IMR-90 (cell line): ENCODE measurements around the gene CCDC87. TPM values are rescaled to one million over a fixed set of nuclear protein-coding genes. Genes with fewer than 3 reads are reported as not detected.

ENCODE experiments used
- ATAC-seq: fragments of 200-7000 bp; cut with Tn5 transposase; 2 replicates; pipeline ENCODE4 v1.9.1; 2020; ENCODE audit warnings: low read depth, mild to moderate bottlenecking, moderate library complexity
- BruUV-seq: library from RNA; stranded (reverse); fragments of 400-500 nt; replicated peaks from 2 replicates; lab custom pipeline; 2021; lab: Mats Ljungman, UMichigan
- CTCF ChIA-PET: fragments of 300-600 bp; formaldehyde crosslinking; extraction: SDS; loops from one replicate; lab custom pipeline; 2021; ENCODE audit warnings: antibody characterized with exemption; lab: Yijun Ruan, JAX
- POLR2A ChIA-PET: fragments of 300-600 bp; sonication (Branson Sonifier 250); formaldehyde crosslinking; loops from one replicate; lab custom pipeline; 2022; ENCODE audit warnings: antibody characterized with exemption; ENCODE audit not compliant: unreplicated experiment; lab: Charles Lee
- DNase-seq: peaks from one replicate; pipeline ENCODE4 v3.0.0; 2013
- H2AFZ ChIP-seq: replicated peaks from 2 replicates; pipeline ENCODE3; 2013; ENCODE audit warnings: low read length, mild to moderate bottlenecking; ENCODE audit not compliant: poor library complexity
- H2AK5ac ChIP-seq: 2 replicates; pipeline ENCODE4 v1.6.1; 2013; ENCODE audit warnings: low read depth, low read length, inconsistent platforms
- H2AK9ac ChIP-seq: replicated peaks from 2 replicates; pipeline ENCODE3; 2013; ENCODE audit warnings: mild to moderate bottlenecking, low read depth, low read length, moderate library complexity; ENCODE audit not compliant: poor library complexity
- H2BK120ac ChIP-seq: 2 replicates; pipeline ENCODE4 v1.6.1; 2013; ENCODE audit warnings: low read depth, low read length, inconsistent platforms
- H2BK15ac ChIP-seq: 3 replicates; pipeline ENCODE4 v1.6.1; 2013; ENCODE audit warnings: low read depth, low read length, inconsistent platforms
- H2BK20ac ChIP-seq: 2 replicates; pipeline ENCODE4 v1.6.1; 2013; ENCODE audit warnings: low read depth, mild to moderate bottlenecking, inconsistent platforms, low read length, moderate library complexity
- H2BK5ac ChIP-seq: 2 replicates; pipeline ENCODE4 v1.6.1; 2013; ENCODE audit warnings: mild to moderate bottlenecking, low read depth, low read length, inconsistent platforms; ENCODE audit not compliant: poor library complexity, severe bottlenecking
- H3K14ac ChIP-seq: replicated peaks from 2 replicates; pipeline ENCODE4 v1.6.1; 2013; ENCODE audit warnings: low read depth, low read length, inconsistent platforms
- H3K18ac ChIP-seq: 2 replicates; pipeline ENCODE4 v1.6.1; 2013; ENCODE audit warnings: low read depth, low read length, control low read depth
- H3K23ac ChIP-seq: 2 replicates; pipeline ENCODE4 v1.6.1; 2013; ENCODE audit warnings: low read depth, low read length, inconsistent platforms
- H3K27ac ChIP-seq: 2 replicates; pipeline ENCODE4 v1.5.1; 2013; ENCODE audit warnings: mild to moderate bottlenecking, control low read depth, low read length; ENCODE audit not compliant: insufficient read depth
- H3K27me3 ChIP-seq: 2 replicates; pipeline ENCODE4 v1.6.1; 2013; ENCODE audit warnings: low read length; ENCODE audit not compliant: control insufficient read depth, insufficient read depth
- H3K36me3 ChIP-seq: 2 replicates; pipeline ENCODE4 v1.6.1; 2013; ENCODE audit warnings: low read length, mixed read lengths; ENCODE audit not compliant: control insufficient read depth, insufficient read depth
- H3K4ac ChIP-seq: 2 replicates; pipeline ENCODE4 v1.6.1; 2013; ENCODE audit warnings: low read depth, low read length, inconsistent platforms
- H3K4me1 ChIP-seq: 2 replicates; pipeline ENCODE4 v1.6.1; 2013; ENCODE audit warnings: low read length, mixed read lengths; ENCODE audit not compliant: control insufficient read depth, insufficient read depth
- H3K4me2 ChIP-seq: 2 replicates; pipeline ENCODE4 v1.6.1; 2013; ENCODE audit warnings: low read depth, mild to moderate bottlenecking, control low read depth, low read length, moderate library complexity
- H3K4me3 ChIP-seq: 2 replicates; pipeline ENCODE4 v1.5.1; 2013; ENCODE audit warnings: low read depth, mild to moderate bottlenecking, control low read depth, low read length, moderate library complexity; ENCODE audit not compliant: insufficient read depth
- H3K56ac ChIP-seq: 2 replicates; pipeline ENCODE4 v1.6.1; 2013; ENCODE audit warnings: low read length, inconsistent platforms; ENCODE audit not compliant: insufficient read depth; ENCODE audit errors: extremely low read depth
- H3K79me1 ChIP-seq, 2 experiments: 2 replicates each; pipeline ENCODE4 v1.6.1; 2013; ENCODE audit warnings: low read length in 2 of 2, inconsistent platforms in 1 of 2, low read depth in 1 of 2
- H3K9ac ChIP-seq: 2 replicates; pipeline ENCODE4 v1.6.1; 2013; ENCODE audit warnings: low read depth, low read length, control low read depth
- H3K9me1 ChIP-seq: 2 replicates; pipeline ENCODE4 v1.6.1; 2013; ENCODE audit warnings: low read length, inconsistent platforms; ENCODE audit not compliant: insufficient read depth
- H3K9me3 ChIP-seq: 2 replicates; pipeline ENCODE4 v1.6.1; 2013; ENCODE audit warnings: low read length; ENCODE audit not compliant: control insufficient read depth, insufficient read depth
- H4K20me1 ChIP-seq: 2 replicates; pipeline ENCODE4 v1.6.1; 2013; ENCODE audit warnings: low read length, inconsistent platforms; ENCODE audit not compliant: insufficient read depth
- H4K5ac ChIP-seq: 2 replicates; pipeline ENCODE4 v1.6.1; 2013; ENCODE audit warnings: mild to moderate bottlenecking, low read depth, low read length, control low read depth
- H4K8ac ChIP-seq, 2 experiments: 2 replicates each; pipeline ENCODE4 v1.6.1; 2013; ENCODE audit warnings: low read depth in 2 of 2, low read length in 2 of 2, control low read depth in 1 of 2, inconsistent platforms in 1 of 2
- H4K91ac ChIP-seq: 2 replicates; pipeline ENCODE4 v1.6.1; 2013; ENCODE audit warnings: low read depth, low read length, inconsistent platforms; ENCODE audit not compliant: insufficient read depth
- CEBPB ChIP-seq: IDR thresholded peaks from 2 replicates; pipeline ENCODE4 v1.6.1; 2012; ENCODE audit warnings: low read depth, low read length, improper control_type of control experiment
- CHD1 ChIP-seq: IDR thresholded peaks from 2 replicates; pipeline ENCODE4 v1.6.1; 2012; ENCODE audit warnings: low read depth, low read length, improper control_type of control experiment
- FOS ChIP-seq: fragments of 150-350 bp; IDR thresholded peaks from 2 replicates; pipeline ENCODE4 v1.6.1; 2016; ENCODE audit warnings: low read depth, low read length
- MAFK ChIP-seq: IDR thresholded peaks from 2 replicates; pipeline ENCODE4 v1.6.1; 2012; ENCODE audit warnings: low read depth, low read length, improper control_type of control experiment
- MAZ ChIP-seq: IDR thresholded peaks from 2 replicates; pipeline ENCODE4 v1.6.1; 2012; ENCODE audit warnings: low read depth, mild to moderate bottlenecking, low read length, improper control_type of control experiment, moderate library complexity, borderline replicate concordance
- MXI1 ChIP-seq: IDR thresholded peaks from 2 replicates; pipeline ENCODE4 v1.6.1; 2012; ENCODE audit warnings: low read depth, mild to moderate bottlenecking, low read length, moderate library complexity, borderline replicate concordance
- NFE2L2 ChIP-seq: fragments of 150-350 bp; IDR thresholded peaks from 2 replicates; pipeline ENCODE4 v1.6.1; 2016; ENCODE audit warnings: low read depth, mild to moderate bottlenecking, low read length
- POLR2A ChIP-seq: IDR thresholded peaks from 2 replicates; pipeline ENCODE4 v1.6.1; 2012; ENCODE audit warnings: mild to moderate bottlenecking, low read depth, low read length
- RAD21 ChIP-seq: IDR thresholded peaks from 2 replicates; pipeline ENCODE4 v1.6.1; 2012; ENCODE audit warnings: low read length, improper control_type of control experiment
- RFX5 ChIP-seq: IDR thresholded peaks from 2 replicates; pipeline ENCODE4 v1.8.0; 2012; ENCODE audit warnings: low read depth, mild to moderate bottlenecking, low read length, moderate library complexity
- SMC3 ChIP-seq: fragments of 150-350 bp; IDR thresholded peaks from 2 replicates; pipeline ENCODE4 v1.6.1; 2016; ENCODE audit warnings: low read depth, mild to moderate bottlenecking, antibody characterized with exemption, low read length, moderate library complexity
- WGBS, 2 experiments: methylation state at CpG; one replicate each; pipeline versions ENCODE4 v1.1.5 to v1.1.7; 2013; ENCODE audit warnings: missing lambda C conversion rate in 2 of 2; ENCODE audit not compliant: insufficient read length in 1 of 2; ENCODE audit errors: extremely low coverage in 2 of 2; 5-methylcytosine and 5-hydroxymethylcytosine counted together
- dilution Hi-C: fragments of 300-500 bp; cut with HindIII; formaldehyde crosslinking; loops from one replicate; pipeline ENCODE4 v1.14.3; 2018; ENCODE audit warnings: low sequenced_read_pairs; ENCODE audit not compliant: unreplicated experiment
- in situ Hi-C: fragments of 300-500 bp; cut with MboI; formaldehyde crosslinking; loops from 3 replicates; pipeline ENCODE4 v1.14.3; 2019; ENCODE audit warnings: low sequenced_read_pairs, inconsistent platforms, mixed read lengths
- intact Hi-C: fragments of 100-400 bp; cut with micrococcal nuclease; formaldehyde crosslinking; loops from 2 replicates; pipeline ENCODE4 v1.10.0; 2022
- polyA plus RNA-seq, 3 experiments: library from polyadenylated mRNA; depleted of rRNA; stranded (reverse); fragments of >200 nt; gene quantifications; 2 replicates each; pipeline ENCODE4 v1.2.3, GENCODE V29; 2012; ENCODE audit warnings: low replicate concordance in 1 of 3
- total RNA-seq: library from RNA; depleted of rRNA; stranded (reverse); fragments of >200 nt; gene quantifications from 2 replicates; pipeline ENCODE4 v1.2.3, GENCODE V29; 2012
- TF ChIP-seq, protein P1 (sequence below): fragments of 150-350 bp; IDR thresholded peaks from 2 replicates; pipeline ENCODE4 v1.6.1; 2017; ENCODE audit warnings: mild to moderate bottlenecking, antibody characterized with exemption, low read length, low read depth
- TF ChIP-seq, protein P2 (sequence below): conservative IDR thresholded peaks from 2 replicates; pipeline ENCODE4 v1.5.1; 2012; ENCODE audit warnings: mild to moderate bottlenecking, low read depth, low read length, improper control_type of control experiment

CCDC87 gene
- total and polyA plus RNA-seq, 2 of the 4 experiments (the other 2 are of a cell fraction): 0.18 to 0.19 TPM

DNA sequence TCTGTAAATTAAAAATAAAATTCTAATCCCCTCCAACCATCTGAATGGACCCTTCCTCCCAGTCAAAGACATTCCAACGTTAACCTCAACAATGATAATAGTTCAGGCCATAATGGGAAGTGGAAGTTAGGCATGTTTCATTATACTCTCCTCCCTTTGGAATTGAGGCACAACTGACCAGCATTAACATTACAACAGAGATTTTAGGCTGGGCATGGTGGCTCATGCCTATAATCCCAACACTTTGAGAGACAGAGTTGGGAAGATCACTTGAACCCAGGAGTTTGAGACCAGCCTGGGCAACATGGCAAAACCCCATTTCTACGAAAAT lies 22.0 kb downstream of the CCDC87 start (continued):
- TF ChIP-seq, protein P1, sequence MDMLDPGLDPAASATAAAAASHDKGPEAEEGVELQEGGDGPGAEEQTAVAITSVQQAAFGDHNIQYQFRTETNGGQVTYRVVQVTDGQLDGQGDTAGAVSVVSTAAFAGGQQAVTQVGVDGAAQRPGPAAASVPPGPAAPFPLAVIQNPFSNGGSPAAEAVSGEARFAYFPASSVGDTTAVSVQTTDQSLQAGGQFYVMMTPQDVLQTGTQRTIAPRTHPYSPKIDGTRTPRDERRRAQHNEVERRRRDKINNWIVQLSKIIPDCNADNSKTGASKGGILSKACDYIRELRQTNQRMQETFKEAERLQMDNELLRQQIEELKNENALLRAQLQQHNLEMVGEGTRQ: no peak
- no peak for TF ChIP-seq POLR2A
- no peak for TF ChIP-seq FOS

DNA sequence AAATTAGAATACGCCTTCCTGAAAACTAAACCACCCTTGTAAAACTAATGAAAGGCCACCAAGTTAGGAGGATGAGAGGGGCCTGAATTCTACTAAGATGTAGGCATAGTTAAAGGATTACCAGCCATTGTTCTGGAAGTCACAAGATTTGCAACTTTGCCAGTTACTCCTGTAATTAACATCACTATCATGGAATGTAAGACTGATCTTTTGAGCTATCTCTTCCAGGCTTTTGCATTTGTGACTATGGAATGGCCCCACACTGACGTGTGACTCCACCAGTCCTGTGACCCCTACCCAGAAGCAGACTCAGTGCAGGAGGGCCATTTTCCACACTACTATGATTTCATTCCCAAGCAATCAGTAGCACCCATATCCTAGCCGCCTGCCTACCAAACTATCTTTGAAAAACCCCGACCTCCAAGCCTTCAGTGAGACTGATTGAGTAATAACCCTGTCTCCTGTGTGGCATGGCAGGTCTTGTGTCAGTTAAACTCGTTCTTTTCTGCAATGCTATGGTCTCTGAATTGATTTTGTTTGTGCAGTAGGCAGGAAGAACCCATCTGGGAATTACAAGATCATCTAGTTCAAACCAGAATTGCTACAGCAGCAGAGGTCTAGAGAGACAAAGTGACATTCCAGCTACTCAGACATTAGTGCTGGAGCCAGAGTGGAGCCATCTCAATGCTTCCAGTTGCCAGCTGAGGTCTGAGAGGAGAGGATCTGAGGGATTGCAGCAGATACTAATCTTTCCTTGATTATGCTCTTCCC lies 22.6 kb downstream of the CCDC87 start:
- peaks cover 3% of the 10 kb centered on the region; the same call in 1 of the 2 replicates for H3K36me3 ChIP-seq
- no peaks in the 10 kb centered on the region for H4K20me1 ChIP-seq
- no peak overlapping the region for H4K8ac ChIP-seq
- H3K56ac ChIP-seq: no peak overlapping the region
- H2BK15ac ChIP-seq: no peak overlapping the region
- ChIA-PET CTCF (interaction anchor here (0.8 kb wide), 1 partner anchor 23 kb away, joined by 4 read pairs; no protein-coding TSS in a partner anchor), POLR2A (no interaction called here)
- no peaks in the 10 kb centered on the region for H3K9me3 ChIP-seq
- intact Hi-C loops (no loop called here), in situ Hi-C loops (loop anchor here (10.0 kb wide), 1 partner anchor 265 kb away; no protein-coding TSS in a partner anchor), dilution Hi-C loops (no loop called here)
- peaks cover 3% of the 10 kb centered on the region; the same call in 1 of the 2 replicates for H3K9me1 ChIP-seq
- H2BK20ac ChIP-seq: no peak overlapping the region
- no TSS peak for BruUV-seq
- H2AK9ac ChIP-seq: no peak overlapping the region
- no peak overlapping the region for H2BK5ac ChIP-seq
- no peak overlapping the region for H3K14ac ChIP-seq
- WGBS, 2 experiments: 0% methylated on average over 1 of the region's 5 CpGs; no CpG with 5 or more reads in 1 of the 2 experiments
- H4K91ac ChIP-seq: no peak overlapping the region
- H2AK5ac ChIP-seq: no peak overlapping the region
- no peak overlapping the region for H4K5ac ChIP-seq
- H3K4ac ChIP-seq: no peak overlapping the region
- no peak overlapping the region for H3K4me2 ChIP-seq
- H3K4me1 ChIP-seq: peaks cover 3% of the 10 kb centered on the region; the same call in 1 of the 2 replicates
- H3K18ac ChIP-seq: no peak overlapping the region
- DNase-seq (no peak), ATAC-seq (no peak)
- H3K27me3 ChIP-seq: peaks cover 2% of the 10 kb centered on the region; the same call in 1 of the 2 replicates
- H3K79me1 ChIP-seq: no peaks in the 10 kb centered on the region
- H3K4me3 ChIP-seq: no peak overlapping the region
- H3K9ac ChIP-seq: no peak overlapping the region
- H2AFZ ChIP-seq: no peak overlapping the region
- no peak overlapping the region for H3K27ac ChIP-seq
- no peak overlapping the region for H2BK120ac ChIP-seq
- no peak overlapping the region for H3K23ac ChIP-seq
- TF ChIP-seq RFX5 (no peak), SMC3 (no peak), RAD21 (no peak), MAZ (no peak), MAFK (no peak), MXI1 (no peak), CEBPB (no peak), NFE2L2 (no peak), POLR2A (no peak), CHD1 (no peak)
- TF ChIP-seq, protein P2, sequence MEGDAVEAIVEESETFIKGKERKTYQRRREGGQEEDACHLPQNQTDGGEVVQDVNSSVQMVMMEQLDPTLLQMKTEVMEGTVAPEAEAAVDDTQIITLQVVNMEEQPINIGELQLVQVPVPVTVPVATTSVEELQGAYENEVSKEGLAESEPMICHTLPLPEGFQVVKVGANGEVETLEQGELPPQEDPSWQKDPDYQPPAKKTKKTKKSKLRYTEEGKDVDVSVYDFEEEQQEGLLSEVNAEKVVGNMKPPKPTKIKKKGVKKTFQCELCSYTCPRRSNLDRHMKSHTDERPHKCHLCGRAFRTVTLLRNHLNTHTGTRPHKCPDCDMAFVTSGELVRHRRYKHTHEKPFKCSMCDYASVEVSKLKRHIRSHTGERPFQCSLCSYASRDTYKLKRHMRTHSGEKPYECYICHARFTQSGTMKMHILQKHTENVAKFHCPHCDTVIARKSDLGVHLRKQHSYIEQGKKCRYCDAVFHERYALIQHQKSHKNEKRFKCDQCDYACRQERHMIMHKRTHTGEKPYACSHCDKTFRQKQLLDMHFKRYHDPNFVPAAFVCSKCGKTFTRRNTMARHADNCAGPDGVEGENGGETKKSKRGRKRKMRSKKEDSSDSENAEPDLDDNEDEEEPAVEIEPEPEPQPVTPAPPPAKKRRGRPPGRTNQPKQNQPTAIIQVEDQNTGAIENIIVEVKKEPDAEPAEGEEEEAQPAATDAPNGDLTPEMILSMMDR: no peak
